GM18870 (cell line): Measurements from ENCODE around the gene RNF225.
"Not testable (repeated sequence)": the region's sequence is repeated elsewhere in the genome, so short reads cannot be mapped to it uniquely, and the experiment has no call there.

Source experiments
- ATAC-seq: cut with Tn5 transposase; IDR thresholded peaks from one replicate; pipeline ENCODE4 v1.9.1; 2021; ENCODE audit warnings: moderate library complexity; ENCODE audit not compliant: unreplicated experiment

Gene RNF225

DNA sequence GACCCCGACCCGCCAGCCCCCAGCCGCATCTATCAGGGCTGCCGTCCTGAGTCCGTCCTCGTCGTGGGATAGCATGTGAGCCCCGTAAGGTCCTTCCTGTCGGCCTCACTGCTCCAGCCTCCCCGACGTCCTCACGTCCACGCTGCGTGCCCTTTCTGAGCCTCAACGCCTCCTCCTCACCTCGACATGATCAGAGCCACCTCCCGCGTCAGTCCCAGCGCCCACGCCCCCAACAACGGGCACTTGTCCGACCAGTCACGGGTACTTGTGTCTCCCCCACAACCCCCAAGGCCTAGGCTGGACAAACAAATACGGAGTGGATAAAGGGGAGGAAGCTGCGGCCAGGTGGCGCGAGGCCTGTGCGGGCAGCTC is 33.6 kb upstream of the RNF225 start:
- no peak for ATAC-seq

DNA sequence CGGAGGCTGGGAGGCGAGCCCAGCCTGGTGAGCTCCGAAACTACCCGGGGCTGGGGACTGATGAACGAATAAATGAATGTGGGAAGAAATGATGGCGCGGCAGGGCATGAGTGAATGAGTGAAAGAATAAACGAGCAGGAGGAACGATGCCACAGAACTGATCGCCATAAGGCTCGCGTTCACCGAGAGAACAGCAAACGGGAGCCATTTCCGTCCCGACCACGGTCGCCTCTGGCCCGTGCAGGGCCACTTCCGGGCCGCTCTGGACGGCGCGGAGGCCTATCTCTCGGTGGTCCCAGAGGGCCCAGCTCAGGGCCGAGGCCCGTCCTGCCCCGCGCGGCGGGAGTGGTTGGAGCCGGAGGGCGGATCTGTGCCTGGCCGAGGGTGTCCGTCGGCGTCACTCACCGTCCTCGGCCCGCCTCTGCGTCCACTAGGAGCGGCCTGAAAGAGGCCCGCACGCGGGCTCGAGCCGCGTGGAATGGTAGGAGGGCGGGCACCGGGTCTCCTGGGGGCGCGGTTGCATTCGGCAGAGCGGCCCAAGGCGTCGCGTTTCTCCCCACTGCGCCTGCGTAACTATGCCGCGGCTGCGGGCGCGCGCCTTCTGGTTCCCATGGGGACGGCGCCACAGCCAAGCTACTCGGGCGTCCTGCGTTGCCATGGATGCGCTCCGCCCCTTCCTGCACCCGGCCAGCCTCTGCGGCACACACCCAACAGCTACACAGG is 33.0 kb upstream of the RNF225 start, which contains the start of gene ZNF497:
Gene ZNF497, minus strand, starts transcription at position 480 of the 723 bp plus-strand sequence. CDS start 5,116 bp downstream, outside the sequence.
- ATAC-seq, result peak; percentile 71

DNA sequence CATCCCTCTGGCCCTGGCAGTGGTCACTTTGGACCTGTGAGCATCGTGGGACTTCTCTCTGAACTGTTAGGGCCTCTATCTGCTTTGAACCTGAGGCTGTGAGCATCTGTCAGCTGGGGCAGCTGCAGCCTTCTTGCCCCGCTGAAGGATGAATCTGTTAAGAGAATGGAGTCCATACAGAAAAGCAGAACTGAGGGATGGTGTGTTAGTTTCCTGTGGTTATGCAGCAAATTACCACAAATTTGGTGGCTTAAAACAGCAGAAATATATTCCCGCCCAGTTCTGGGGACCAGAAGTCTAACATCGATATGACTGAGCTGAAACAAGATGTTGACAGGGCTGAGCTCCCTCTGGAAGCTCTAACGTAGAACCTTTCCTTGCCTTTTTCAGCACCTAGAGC is 31.3 kb upstream of the RNF225 start:
- ATAC-seq, result no peak

DNA sequence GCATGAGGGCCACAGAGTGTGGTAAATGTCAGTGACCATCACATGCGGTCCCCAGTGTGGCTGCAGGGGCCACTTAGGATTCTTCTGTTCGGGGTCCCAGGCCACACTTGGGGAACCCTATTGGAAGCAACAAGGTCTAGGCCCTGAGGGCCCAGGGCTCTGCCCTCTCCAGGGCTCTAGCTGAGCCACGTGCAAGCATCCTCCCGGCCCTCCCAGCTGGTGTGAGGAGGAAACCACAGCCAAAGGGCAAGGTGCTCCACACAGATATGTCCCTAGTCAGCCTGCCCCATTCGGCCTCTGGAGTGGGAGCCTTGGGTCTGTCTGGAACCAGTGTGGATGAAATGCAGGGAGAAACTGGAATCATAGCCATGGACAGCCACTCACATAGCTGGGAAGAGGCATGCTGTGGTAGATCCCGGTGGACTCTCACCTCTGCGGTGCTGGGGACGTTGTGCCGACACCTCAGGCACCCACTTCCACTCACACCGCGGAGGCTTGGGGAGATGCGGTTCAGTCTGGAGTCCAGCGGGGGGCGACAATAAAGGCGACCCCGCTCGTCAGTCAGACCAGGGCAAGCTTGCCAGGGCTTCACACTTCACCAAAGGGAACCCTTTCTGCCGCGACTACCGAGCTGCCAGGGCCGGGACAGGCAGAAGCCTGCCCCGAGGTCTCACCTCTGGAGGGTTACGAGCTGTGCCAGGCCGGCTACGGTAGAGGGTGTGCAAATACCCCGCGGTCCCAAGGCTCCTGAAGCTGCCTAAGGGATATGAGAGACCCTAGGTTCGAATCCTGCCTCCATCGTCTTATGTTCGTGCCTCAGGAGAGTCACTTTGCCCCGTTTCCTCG is 28.6 kb upstream of the RNF225 start:
- ATAC-seq, result no peak

DNA sequence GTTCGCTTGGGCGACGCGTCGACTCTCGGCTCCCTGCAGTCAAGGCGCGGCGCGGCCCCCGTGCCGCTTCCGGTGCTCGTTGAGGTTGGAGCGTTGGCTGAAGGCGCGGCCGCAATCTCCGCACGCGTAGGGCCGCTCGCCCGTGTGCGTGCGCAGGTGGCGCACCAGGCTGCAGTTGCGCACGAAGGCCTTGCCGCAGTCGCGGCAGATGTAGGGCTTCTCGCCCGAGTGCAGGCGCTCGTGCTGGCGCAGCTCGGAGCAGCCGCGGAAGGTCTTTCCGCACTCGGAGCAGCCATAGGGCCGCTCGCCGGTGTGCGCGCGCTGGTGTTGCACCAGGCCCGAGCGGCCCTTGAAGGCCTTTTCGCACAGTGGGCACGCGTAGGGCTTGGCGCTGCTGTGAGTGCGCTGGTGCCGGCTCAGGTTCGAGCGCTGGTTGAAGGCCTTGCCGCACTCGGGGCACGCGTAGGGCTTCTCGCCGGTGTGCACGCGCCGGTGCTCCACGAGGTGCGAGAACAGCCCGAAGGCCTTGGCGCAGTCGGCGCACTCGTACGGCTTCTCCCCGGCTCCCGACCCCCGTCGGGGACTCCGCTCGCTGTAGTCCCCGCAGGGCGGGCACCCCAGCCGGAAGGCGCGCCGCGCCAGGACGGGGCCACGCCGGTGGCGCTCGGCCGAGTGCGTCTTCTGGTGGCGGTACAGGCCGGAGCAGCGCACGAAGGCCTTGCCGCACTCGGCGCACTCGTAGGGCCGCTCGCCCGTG is 27.6 kb upstream of the RNF225 start:
- ATAC-seq, result no peak

DNA sequence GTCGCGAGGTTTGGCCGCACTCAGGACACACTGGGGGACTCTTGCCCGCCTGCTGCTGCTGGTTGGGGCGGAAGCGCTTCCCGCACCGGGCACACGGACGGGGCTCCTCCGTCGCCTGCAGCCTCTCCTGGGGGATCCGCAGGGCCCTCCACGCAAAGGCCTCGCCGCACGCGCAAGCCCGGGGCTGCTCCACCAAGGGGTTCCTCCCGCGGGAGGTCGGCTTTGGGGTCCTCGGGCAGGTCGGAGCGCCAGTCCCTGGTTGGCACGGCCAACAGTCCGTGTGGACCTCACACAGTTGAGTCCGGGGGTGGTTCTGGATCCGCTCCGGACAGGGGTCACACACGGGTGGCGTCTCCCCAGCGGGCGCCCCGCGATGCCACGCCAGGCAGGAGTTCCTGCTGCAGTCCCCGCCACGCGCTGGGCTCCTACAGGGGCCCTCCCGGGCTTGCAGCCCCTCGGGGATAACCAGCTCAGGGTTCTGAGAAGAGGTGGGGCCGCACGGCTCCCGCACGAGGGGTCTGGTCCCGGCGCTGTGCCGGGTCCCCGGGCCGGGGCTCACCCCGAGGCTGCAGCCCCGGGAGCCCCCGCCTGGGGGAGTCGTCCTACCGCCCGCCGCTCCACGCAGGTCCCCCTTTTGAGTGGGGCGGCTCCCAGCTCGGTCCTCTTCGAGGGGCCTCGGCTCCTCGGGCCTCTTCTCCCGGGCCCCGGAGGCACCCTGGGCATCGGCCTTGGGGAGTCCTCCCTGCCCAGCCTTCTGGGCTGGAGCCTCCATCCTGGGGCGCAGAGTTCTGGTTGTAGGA is 26.7 kb upstream of the RNF225 start:
- no peak for ATAC-seq

DNA sequence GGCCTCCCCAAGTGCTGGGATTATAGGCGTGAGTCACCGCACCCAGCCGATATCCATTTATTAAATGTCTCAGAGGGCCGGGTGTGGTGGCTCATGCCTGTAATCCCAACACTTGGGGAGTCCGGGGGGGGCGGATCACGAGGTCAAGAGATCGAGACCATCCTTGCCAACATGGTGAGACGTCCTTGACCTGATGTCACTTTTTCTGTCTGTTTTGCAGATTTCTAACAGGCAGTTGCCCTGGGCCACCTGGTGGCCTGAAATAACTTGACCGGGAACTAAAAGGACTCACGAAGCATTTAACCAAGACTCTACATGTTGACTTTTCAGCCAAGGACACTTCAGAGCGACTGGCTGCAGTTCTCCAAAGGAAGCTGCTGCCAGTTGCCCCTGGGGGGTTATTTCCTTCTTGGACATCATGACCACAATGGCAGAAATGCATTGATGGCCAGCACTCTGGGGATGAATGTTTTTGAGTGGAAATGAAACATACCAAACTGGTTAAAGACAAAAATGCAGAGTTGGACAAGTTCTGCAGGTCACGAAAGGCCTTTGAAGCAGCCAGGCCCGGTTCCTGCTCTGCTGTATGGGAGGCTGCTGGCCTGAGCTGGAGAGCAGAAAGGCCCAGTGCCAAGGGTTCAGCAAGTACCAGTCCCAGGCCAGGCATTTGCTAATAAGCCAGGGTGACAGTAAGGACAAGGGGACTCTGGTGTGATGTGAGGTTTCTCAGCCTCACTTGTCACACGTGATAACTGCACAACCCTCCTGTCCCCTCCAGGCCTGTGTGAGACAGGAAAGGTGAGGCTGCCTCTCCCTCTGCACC is 22.9 kb upstream of the RNF225 start:
- ATAC-seq, result no peak

DNA sequence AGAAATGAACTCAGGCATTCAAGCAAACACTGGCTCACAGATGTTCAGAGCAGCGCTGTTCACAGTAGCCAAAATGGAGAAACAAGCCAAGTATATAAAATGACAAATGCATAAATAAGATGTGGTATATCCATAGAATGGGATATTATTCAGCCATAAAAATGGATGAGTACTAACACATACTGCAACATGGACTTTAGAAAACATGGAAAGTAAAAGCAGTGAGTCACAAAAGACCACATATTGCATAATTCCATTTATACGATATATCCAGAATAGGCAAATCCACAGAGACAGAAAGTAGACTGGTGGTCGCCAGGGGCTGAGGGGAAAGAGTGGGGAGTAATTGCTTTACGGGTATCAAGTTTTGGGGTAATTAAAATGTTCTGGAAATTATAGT is 21.3 kb upstream of the RNF225 start:
- no peak for ATAC-seq

DNA sequence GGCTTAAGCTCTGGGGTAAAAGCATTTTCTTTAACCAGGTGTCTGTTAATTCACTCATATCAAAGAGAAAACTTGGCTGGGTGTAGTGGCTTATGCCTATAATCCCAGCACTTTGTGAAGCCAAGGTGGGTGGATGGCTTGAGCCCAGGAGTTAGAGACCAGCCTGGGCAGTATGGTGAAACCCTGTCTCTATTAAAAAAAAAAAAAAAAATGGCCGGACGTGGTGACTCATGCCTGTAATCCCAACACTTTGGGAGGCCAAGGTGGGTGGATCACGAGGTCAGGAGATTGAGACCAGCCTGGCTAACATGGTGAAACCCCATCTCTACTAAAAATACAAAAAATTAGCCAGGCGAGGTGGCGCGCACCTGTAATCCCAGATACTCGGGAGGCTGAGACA is 18.7 kb upstream of the RNF225 start:
- ATAC-seq, result not testable (repeated sequence)

DNA sequence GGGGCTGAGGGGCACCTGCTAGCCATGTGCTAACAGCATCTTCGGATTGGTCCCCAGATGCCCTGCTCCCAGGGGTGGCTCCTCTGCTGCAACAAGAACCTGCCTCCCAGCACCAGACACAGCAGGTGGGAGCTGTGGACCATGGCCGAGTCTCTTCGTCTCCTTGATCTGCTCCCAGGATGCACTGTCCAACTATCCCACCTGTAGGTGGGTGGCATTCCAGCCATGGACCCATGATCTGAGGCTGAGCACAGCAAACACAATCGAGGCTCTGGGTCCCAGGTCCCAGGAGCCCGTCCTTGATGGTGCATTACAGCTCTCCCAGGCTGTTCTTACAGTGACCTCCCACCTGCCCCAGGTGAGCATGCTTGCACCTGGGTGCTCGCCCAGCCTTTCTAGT is 16.2 kb upstream of the RNF225 start:
- ATAC-seq, result no peak

DNA sequence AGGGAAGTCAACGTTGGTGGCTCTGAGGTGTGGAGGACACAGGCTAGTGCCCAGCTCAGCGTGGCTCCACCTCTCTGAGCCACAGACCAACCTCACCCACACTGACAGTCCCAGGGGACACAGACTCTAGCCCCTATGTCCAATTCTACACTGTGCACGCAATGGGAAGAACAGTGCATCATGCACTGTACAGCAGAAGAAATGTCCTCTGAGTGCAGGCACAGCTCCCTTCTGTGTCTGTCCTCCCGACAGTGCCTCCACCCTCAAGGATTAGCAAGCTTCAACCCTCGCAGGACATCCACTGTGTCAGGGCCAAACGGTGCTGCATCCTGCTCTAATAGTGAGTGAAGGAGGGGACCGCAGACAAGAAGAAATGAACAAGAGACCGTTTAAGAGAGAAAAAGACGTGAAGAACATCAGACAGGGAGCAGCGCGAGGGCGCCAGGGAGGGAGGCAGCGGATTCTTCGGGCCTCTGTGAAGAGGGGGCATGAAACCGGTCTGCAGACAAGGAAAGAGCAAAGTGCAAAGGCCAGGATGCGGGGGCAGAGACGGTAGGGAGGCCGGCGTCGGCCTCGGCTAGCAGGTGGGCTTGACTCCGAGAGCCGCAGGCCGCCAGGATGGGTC is 15.3 kb upstream of the RNF225 start:
- ATAC-seq, result peak; percentile 2

DNA sequence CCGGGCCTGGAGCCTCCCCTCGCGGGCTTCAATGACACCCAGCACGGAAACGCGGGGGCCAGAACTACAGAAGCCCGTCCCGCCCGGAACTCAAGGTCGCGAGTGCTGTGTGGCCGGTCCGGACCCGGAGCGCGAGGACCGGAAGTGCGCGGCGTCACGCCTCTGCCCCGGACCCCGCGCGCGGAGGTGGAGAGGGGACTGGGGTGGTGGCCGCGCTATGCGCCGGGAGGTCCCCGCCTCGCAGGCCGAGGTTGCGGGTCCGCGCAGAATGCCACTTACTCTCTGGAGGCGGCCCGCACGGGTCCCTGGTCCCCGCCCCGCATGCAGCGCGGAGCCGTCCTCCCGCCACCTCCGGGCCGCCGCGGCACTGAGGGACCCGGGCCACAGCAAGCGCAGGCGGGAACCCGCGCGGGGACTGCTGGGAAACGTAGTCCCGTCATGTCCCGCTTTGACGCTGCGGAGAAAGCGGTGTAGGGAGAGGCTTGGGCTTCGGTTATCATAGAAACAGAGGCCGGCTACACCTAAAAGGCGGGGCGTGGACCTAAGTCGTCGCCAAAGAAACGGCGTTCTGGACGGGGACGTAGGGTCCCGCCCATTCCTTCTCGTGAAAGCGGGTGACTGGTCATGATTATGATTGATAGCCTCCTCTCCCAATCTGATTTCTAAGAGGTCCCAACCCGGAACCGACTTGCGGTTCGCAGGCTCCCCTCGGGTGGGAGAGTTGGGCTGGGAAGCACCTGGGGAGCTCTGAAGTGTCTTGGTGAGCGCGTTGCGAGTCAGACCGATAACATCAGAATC is 14.6 kb upstream of the RNF225 start, which contains the start of gene ZNF837:
Gene ZNF837, minus strand, starts transcription at position 369 of the 798 bp plus-strand sequence. CDS start 11,698 bp downstream, outside the sequence.
- peak; percentile 78 for ATAC-seq

DNA sequence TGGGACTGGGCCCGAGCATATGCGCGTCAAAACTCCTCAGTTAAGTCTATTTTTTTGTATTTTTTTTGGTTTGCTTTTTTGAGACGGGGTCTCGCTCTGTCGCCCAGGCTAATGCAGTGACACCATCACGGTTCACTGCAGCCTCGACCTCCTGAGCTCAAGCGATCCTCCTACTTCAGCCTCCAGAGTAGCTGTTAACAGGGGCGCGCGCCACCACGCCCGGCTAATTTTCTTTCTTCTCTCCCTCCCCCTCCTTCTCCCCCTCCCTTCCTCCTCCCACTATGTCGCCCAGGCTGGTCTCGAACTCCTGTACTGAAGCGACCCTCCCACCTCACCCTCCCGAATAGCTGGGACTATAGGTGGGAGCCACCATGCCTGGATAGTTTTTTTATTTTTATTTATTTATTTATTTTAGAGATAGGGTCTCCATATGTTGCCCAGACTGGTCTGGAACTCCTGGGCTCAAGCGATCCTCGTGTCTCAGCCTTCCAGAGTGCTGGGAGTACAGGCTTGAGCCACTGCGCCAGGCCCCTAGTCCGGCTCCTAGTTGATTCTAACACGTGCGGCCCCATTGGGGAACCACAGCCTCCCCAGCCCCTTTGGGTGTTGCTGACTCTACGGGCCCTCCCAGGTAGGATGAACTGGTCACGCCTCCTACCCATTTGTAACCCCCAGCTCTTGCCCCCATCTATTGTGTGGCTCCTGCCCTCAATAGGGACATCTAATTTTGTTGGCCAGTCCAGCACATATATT is 13.8 kb upstream of the RNF225 start:
- no peak for ATAC-seq

DNA sequence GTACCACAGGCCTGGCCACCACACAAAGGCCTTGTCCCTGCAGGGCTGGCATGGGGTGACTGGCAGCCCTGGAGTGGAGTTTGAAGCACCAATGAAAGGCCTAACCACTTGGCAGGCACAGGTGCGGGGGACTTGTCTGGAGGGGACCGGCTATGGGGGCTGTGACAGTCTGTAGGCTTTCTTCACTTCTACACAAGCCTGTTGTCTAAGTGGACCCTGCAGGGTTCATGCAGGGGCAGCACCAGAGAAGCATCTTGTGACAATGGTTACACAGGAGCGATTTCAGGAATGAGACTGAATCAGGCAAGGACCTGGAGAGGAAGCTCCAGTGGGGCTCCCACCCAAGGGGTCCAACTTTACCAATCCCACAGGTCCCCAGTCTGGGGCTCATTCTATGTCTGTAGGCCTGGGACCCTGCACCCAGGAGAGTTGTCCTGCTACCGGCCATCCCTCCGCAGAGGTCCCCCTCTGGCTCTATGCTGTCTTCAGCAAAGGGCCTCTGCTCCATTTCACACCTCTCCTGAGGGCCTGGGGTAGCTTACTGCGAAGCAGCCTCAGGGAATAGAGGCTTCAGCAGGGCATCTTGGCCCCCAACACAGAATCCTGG is 12.4 kb upstream of the RNF225 start:
- ATAC-seq, result no peak

DNA sequence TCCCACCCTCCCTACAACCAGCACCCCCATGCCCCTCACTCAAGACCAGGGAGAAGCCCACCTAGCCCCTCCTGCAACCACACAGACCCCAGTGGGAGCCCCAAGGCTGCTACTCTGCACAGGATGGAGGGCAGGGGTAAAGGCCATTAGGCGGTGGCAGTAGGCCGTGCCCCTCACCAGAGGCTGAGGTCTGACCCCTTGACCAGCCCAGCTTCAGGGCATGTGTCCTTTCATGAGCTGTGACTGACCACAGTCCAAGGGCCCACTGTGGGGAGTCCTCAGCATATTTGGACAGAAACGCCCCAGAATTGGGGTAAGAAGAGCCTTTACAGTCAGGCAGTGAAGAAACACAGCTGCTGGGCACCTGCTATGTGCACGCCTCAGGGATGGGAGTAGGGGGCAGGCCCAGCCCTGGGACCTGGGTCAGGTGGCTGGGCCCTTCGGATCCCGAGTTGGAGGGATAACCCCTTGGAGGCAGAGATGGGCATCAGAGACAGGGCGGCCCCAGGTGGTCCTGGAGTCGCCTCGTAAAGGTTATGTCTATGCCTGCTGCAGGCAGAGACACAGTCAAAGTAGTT is 10.1 kb upstream of the RNF225 start:
- ATAC-seq, result no peak

DNA sequence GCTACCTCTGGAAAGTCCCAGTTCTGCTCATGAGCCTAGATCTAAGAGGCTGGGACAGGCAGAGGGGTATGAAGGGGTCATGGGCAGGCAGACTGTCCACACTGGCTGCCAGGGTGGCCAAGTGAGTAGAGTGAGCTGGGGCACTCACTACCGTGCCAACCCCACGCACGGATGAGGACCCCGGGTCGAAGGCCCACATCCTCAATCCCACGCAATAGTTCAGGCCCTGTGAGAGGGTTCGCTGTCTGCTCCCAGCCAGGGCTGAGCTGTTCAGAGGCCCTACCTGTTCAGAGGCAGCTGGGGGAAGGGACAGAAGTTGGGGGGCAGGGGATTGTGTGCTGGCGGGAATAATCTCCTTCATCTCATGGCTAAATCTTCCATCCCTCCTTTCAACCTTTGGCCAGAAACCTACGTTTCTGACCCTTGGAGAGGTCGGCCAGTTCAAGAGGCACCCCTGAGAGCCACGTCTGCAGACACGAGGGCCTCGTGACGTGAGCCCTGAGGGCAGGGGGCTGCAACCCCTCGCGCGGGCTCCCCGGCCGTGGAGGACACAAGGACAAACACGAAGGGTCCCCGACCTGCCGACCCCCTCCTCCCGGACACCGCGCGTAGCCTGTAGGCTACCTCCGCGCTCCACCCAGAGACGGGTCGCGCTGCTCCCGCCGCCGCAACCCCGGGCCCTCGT is 9.4 kb upstream of the RNF225 start:
- ATAC-seq, result no peak
